Right lobe of liver (tissue), 6 donors: ENCODE measurements around the gene ZFAND3. TPM values are rescaled to one million over a fixed set of nuclear protein-coding genes. Genes with fewer than 3 reads are reported as not detected.

Experiments used
- ATAC-seq, 4 donors: fragments of 200-7000 bp; cut with Tn5 transposase; one replicate each; pipeline ENCODE4 v1.9.1; 2020; ENCODE audit warnings: mild to moderate bottlenecking in 4 of 4, moderate library complexity in 4 of 4
- DNase-seq, 3 donors: peaks; one replicate each; pipeline ENCODE4 v3.0.0-alpha.2; 2020
- H3K27ac ChIP-seq, 3 donors: fragments of 200-600 bp; one replicate each; pipeline ENCODE4 v1.8.0; 2022
- H3K27me3 ChIP-seq, 2 donors: fragments of 200-600 bp; one replicate each; pipeline ENCODE4 v1.8.0; 2022
- H3K36me3 ChIP-seq, 4 donors: fragments of 200-600 bp; sonication (generic) in 1 of 4; one replicate each; pipeline versions ENCODE4 v1.5.1 to v1.8.0; 2017 to 2022; ENCODE audit warnings: control low read depth in 1 of 4
- H3K4me1 ChIP-seq, 4 donors: fragments of 200-600 bp; sonication (generic) in 1 of 4; one replicate each; pipeline versions ENCODE4 v1.5.1 to v1.8.0; 2017 to 2022; ENCODE audit warnings: control low read depth in 1 of 4
- H3K4me3 ChIP-seq, 3 donors: fragments of 200-600 bp; one replicate each; pipeline ENCODE4 v1.8.0; 2022
- H3K9me3 ChIP-seq, 4 donors: fragments of 200-600 bp; sonication (generic) in 1 of 4; one replicate each; pipeline versions ENCODE4 v1.5.1 to v1.8.0; 2017 to 2022; ENCODE audit warnings: control low read depth in 1 of 4
- POLR2A ChIP-seq: fragments of 450-650 bp; IDR thresholded peaks from one replicate; pipeline ENCODE4 v1.6.1; 2017; ENCODE audit warnings: antibody characterized with exemption, mild to moderate bottlenecking
- WGBS: methylation state at CpG from one replicate; pipeline ENCODE4 v1.1.6; 2018; ENCODE audit warnings: low coverage, low lambda C conversion rate; ENCODE audit not compliant: insufficient coverage; ENCODE audit errors: missing lambda C conversion rate; 5-methylcytosine and 5-hydroxymethylcytosine counted together
- intact Hi-C, 2 donors: fragments of 100-400 bp; cut with DNase I; formaldehyde crosslinking; loops; one replicate each; pipeline versions ENCODE4 v1.11.2 to v1.14.1; 2022
- total RNA-seq, 6 experiments: library from RNA; depleted of rRNA in 2 of 6; stranded (reverse); fragments of >200 nt in 2 of 6; fragmentation: NEBNext Ultra II Directional in 3 of 6; extraction: Animal tissue kit (Norgen Biotek cat#: 25700) in 3 of 6; gene quantifications; one replicate each; pipeline versions ENCODE4 v1.1.0 to v1.2.4, GENCODE V29; 2016 to 2023
- TF ChIP-seq, protein P1 (sequence below), 4 donors: fragments of 200-600 bp in 3 of 4; fragments of 450-650 bp in 1 of 4; IDR thresholded peaks; one replicate each; pipeline versions ENCODE4 v1.5.1 to v1.8.0; 2016 to 2022; ENCODE audit warnings: antibody characterized with exemption in 4 of 4, mild to moderate bottlenecking in 2 of 4
- donor health status: DM: no; HTN: yes; CAD: no.
- donor health status: DM: no; HTN: no; CAD: no.
- donor health status: DM: no; HTN: no; CAD: no.
- donor health status: DM: no; HTN: yes; CAD: no.
- donor health status: DM: no; HTN: yes; CAD: no.

The ZFAND3 gene
- total RNA-seq, 6 experiments from 2014 or later: 43.1 to 66.5 (median 53.2) TPM

DNA sequence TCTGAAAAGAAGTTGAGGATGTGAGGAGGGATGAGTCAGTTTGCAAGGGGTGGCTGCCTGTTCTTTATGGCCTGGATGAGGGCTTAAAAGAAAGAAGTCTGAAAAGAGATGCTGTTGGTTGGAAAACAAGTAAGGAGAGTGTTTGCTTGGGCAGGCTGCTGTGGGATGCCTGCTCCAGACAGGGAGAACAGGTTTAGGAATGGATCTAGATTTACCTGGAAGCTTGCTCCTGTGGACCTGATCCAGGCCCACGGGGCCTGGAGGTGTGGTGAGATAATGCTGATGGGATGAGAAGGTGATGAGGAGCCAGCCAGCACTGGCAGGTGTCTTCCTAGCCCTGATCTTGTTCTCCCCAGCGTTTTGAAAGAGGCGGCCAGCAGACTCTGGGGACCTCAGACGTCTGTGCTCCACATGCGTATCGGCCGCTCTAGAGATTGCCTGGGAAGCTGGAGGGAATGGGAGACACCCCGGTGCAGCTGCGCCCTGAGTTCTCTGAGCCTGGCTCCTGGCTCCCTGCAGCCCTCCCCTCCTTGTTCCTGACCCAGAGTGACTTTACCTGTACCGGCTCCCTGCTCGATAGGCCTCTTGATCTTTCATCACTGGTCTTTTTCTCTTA, 331.3 kb downstream of the ZFAND3 start:
- Histone ChIP-seq H3K9me3 (no peaks in the 10 kb centered on the region), H3K4me3 (no peak overlapping the region), H3K27me3 (no peaks in the 10 kb centered on the region), H3K36me3 (peaks cover 0 to 12% (median 4%) of the 10 kb centered on the region in 4 donors), H3K27ac (no peak overlapping the region), H3K4me1 (no peaks in the 10 kb centered on the region)
- WGBS: 93% methylated on average over 5 of the region's 11 CpGs
- intact Hi-C loops: no loop called here
- TF ChIP-seq, protein P1, sequence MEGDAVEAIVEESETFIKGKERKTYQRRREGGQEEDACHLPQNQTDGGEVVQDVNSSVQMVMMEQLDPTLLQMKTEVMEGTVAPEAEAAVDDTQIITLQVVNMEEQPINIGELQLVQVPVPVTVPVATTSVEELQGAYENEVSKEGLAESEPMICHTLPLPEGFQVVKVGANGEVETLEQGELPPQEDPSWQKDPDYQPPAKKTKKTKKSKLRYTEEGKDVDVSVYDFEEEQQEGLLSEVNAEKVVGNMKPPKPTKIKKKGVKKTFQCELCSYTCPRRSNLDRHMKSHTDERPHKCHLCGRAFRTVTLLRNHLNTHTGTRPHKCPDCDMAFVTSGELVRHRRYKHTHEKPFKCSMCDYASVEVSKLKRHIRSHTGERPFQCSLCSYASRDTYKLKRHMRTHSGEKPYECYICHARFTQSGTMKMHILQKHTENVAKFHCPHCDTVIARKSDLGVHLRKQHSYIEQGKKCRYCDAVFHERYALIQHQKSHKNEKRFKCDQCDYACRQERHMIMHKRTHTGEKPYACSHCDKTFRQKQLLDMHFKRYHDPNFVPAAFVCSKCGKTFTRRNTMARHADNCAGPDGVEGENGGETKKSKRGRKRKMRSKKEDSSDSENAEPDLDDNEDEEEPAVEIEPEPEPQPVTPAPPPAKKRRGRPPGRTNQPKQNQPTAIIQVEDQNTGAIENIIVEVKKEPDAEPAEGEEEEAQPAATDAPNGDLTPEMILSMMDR (IDR thresholded peaks at IDR 0.05): no peak
- no peak for TF ChIP-seq POLR2A
- ATAC-seq (no peak), DNase-seq (no peak)

DNA sequence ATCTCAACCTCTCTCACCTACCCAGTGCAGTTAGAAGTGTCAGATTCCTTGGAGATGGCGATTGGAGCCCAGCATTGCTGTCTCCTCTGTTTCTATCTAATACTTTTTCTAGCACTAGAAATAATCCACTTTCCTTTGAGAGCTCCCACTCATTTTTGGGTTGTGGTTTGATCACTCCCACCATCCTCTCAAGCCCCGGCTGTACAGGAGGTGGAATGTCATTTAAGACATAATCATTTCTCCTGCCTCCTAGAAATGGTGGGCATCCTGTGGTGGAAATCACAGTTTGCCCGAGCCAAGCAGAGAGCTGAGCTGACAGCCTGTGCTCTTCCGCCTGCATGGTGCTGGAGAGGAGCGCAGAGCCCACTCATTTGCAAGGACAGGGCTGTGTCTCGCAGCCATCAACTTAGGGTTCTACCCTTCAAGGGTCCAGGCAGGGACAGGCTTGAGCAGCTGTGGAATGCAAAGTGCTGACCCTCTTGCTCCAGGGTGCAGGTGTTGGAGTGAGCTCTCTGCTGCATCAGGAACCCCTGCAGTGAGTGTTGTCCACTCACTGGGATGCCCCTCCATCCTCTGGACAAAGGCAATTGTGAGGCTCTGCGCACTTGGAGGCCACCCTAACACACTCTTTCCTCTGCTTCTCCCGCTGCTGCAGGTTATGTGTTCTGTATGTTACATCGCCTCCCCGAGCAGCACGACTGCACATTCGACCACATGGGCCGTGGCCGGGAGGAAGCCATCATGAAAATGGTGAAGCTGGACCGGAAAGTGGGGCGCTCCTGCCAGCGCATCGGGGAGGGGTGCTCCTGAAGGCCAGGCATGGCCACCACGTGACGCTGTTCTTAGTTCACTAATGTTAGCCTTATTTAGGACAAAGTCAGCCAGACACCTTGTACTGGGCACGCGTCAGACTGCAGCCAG, 332.3 kb downstream of the ZFAND3 start:
- H3K36me3 ChIP-seq: peaks cover 0 to 12% (median 4%) of the 10 kb centered on the region in 4 donors
- H3K27me3 ChIP-seq: no peaks in the 10 kb centered on the region
- no peak overlapping the region for H3K27ac ChIP-seq
- no peaks in the 10 kb centered on the region for H3K4me1 ChIP-seq
- DNase-seq: peak in 1 of 3 donors; percentile 45
- H3K4me3 ChIP-seq: no peak overlapping the region
- no peaks in the 10 kb centered on the region for H3K9me3 ChIP-seq
- intact Hi-C loops: no loop called here
- TF ChIP-seq POLR2A: no peak
- TF ChIP-seq, protein P1 (IDR thresholded peaks at IDR 0.05): no peak
- WGBS: 93% methylated on average over 10 of the region's 22 CpGs
- ATAC-seq: no peak

DNA sequence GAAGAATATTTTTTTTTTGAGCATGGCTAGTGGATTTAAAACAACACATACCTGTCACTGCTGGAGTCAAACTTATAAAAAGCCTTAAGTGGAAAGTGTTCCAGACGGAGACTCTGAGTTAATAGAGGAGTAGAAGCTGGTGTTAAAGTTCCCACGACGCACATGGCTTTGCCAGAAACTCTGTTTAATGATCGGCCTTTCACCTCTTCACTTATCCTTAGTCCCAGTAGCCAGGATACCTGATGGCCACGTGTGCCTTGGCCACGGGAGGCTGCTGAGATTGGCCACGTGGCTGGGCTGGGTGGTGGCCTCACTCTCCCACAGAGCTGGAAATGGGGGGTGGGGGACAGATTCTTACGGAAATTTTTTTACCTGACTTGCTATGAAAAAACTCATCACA, 333.1 kb downstream of the ZFAND3 start:
- no peaks in the 10 kb centered on the region for H3K4me1 ChIP-seq
- H3K27ac ChIP-seq: no peak overlapping the region
- DNase-seq (no peak), ATAC-seq (no peak)
- H3K36me3 ChIP-seq: peaks cover 0 to 12% (median 4%) of the 10 kb centered on the region in 4 donors
- 83% methylated on average over 7 of the region's 8 CpGs for WGBS
- H3K4me3 ChIP-seq: no peak overlapping the region
- TF ChIP-seq, protein P1 (IDR thresholded peaks at IDR 0.05): no peak
- no peak for TF ChIP-seq POLR2A
- no peaks in the 10 kb centered on the region for H3K9me3 ChIP-seq
- intact Hi-C loops: no loop called here
- H3K27me3 ChIP-seq: no peaks in the 10 kb centered on the region

DNA sequence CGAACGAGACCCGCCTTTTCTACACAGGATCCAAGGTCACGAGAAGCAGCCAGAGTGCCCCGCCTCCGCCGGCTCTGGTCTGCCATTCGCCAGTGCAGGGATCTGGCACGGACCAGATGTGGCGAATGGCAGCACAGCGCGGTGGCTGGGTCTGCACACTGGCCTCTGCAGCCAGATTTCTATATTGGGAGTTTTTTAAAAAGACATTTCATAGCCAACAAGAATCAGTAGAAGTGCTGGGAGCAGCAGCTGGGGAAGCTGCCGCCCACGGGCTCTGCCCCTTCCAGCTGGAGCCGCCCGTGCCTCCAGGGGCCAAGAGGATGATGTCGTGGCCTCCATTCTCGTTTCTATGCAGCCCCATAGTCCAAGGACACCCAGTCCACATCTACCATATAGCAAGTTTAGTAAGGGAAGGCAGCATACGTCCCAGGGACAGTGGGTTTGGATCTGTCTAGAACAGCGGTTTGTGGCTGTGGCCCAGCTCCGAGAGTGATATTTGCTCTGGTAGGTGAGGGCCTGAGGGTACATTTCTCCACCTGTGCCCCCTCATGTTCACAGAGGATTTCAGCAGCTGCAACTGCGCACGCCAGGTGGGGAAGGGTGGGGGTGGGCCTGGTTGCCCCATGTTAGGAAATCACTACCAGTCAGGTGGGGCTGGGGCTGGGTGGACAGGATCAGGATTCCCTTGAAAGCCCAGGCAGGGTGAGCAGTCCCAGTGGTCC, 333.7 kb downstream of the ZFAND3 start:
- no peak for ATAC-seq
- Histone ChIP-seq H3K9me3 (no peaks in the 10 kb centered on the region), H3K4me1 (no peaks in the 10 kb centered on the region), H3K27me3 (no peaks in the 10 kb centered on the region), H3K4me3 (no peak overlapping the region), H3K27ac (no peak overlapping the region), H3K36me3 (peaks cover 0 to 12% (median 4%) of the 10 kb centered on the region in 4 donors)
- TF ChIP-seq, protein P1 (IDR thresholded peaks at IDR 0.05): no peak
- TF ChIP-seq POLR2A: no peak
- intact Hi-C loops: no loop called here
- WGBS: 68% methylated on average over 5 of the region's 23 CpGs
- DNase-seq: no peak
